GM12878 (cell line): ENCODE data around the gene ASTN1. TPM values are rescaled to one million over a fixed set of nuclear protein-coding genes. Genes with fewer than 3 reads are reported as not detected.

Experiments
- ATAC-seq: fragments of 200-7000 bp; cut with Tn5 transposase; 3 replicates; pipeline ENCODE4 v1.9.1; 2020; ENCODE audit warnings: mild to moderate bottlenecking, moderate library complexity
- BruUV-seq: library from RNA; stranded (reverse); fragments of 400-500 nt; replicated peaks from 2 replicates; lab custom pipeline; 2021; lab: Mats Ljungman, UMichigan
- CTCF ChIA-PET: fragments of 300-600 bp; sonication (Branson Sonifier 250); formaldehyde crosslinking; extraction: SDS; loops from one replicate; lab custom pipeline; 2021; ENCODE audit warnings: inconsistent platforms; lab: Yijun Ruan, JAX
- POLR2A ChIA-PET: fragments of 350-600 bp; formaldehyde crosslinking; extraction: SDS; loops from one replicate; lab custom pipeline; 2021; ENCODE audit warnings: inconsistent platforms; lab: Charles Lee
- RAD21 ChIA-PET: fragments of 300-600 bp; sonication (Branson Sonifier 250); formaldehyde crosslinking; loops from one replicate; lab custom pipeline; 2023; ENCODE audit warnings: antibody characterized with exemption; ENCODE audit not compliant: unreplicated experiment; lab: Charles Lee
- SMC1A ChIA-PET: fragments of 300-600 bp; sonication (Branson Sonifier 250); formaldehyde crosslinking; loops from one replicate; lab custom pipeline; 2023; ENCODE audit not compliant: unreplicated experiment, uncharacterized antibody; lab: Charles Lee
- DNase-seq: peaks from one replicate; pipeline ENCODE4 v3.0.0-alpha.2; 2011; ENCODE audit warnings: low read depth, low spot score
- FAIRE-seq: peaks from 3 replicates; lab custom pipeline; 2011; peaks lifted over from hg19 to GRCh38; lab: Jason Lieb, UNC
- H2AFZ ChIP-seq: 2 replicates; pipeline ENCODE4 v1.6.0; 2011; ENCODE audit warnings: low read depth, low read length, control low read depth; ENCODE audit not compliant: control insufficient read depth
- H3K27ac ChIP-seq: 2 replicates; pipeline ENCODE4 v1.5.1; 2011; ENCODE audit warnings: control low read depth; ENCODE audit not compliant: control insufficient read depth, insufficient read depth
- H3K27me3 ChIP-seq, 2 experiments: replicated peaks in 1 of 2; 2 replicates each; pipeline versions ENCODE4 v1.6.0 to v1.6.1; 2011; ENCODE audit warnings: low read length in 1 of 2; ENCODE audit not compliant: control insufficient read depth in 2 of 2, insufficient read depth in 2 of 2
- H3K36me3 ChIP-seq, 2 experiments: 2 replicates each; pipeline ENCODE4 v1.5.1; 2011; ENCODE audit warnings: low read length in 1 of 2; ENCODE audit not compliant: control insufficient read depth in 2 of 2, insufficient read depth in 2 of 2
- H3K4me1 ChIP-seq: 2 replicates; pipeline ENCODE4 v1.6.1; 2011; ENCODE audit warnings: mild to moderate bottlenecking, low read length, moderate library complexity, mixed read lengths; ENCODE audit not compliant: control insufficient read depth, insufficient read depth
- H3K4me2 ChIP-seq: 2 replicates; pipeline ENCODE4 v1.6.0; 2011; ENCODE audit warnings: control low read depth; ENCODE audit not compliant: control insufficient read depth, insufficient read depth
- H3K4me3 ChIP-seq: fragments of 200-600 bp; sonication (generic); 2 replicates; pipeline ENCODE4 v1.5.1; 2016
- H3K79me2 ChIP-seq: 2 replicates; pipeline ENCODE4 v1.6.0; 2011; ENCODE audit warnings: low read length; ENCODE audit not compliant: control insufficient read depth, insufficient read depth
- H3K9ac ChIP-seq: 2 replicates; pipeline ENCODE4 v1.8.0; 2011; ENCODE audit warnings: low read length, control low read depth, mixed read lengths; ENCODE audit not compliant: control insufficient read depth, insufficient read depth
- H3K9me3 ChIP-seq: replicated peaks from 3 replicates; pipeline ENCODE4 v1.5.1; 2011; ENCODE audit warnings: mild to moderate bottlenecking, low read length; ENCODE audit not compliant: control insufficient read depth, insufficient read depth
- H4K20me1 ChIP-seq: 2 replicates; pipeline ENCODE4 v1.6.0; 2011; ENCODE audit not compliant: control insufficient read depth, insufficient read depth
- BCLAF1 ChIP-seq: fragments of 450-650 bp; IDR thresholded peaks from 2 replicates; pipeline ENCODE4 v1.6.1; 2017; ENCODE audit warnings: antibody characterized with exemption, mild to moderate bottlenecking, moderate library complexity
- HDAC6 ChIP-seq: fragments of 200-600 bp; sonication (generic); IDR thresholded peaks from one replicate; pipeline ENCODE4 v1.8.0; 2017; ENCODE audit warnings: antibody characterized with exemption; ENCODE audit not compliant: unreplicated experiment
- IRF4 ChIP-seq: IDR thresholded peaks from 2 replicates; pipeline ENCODE4 v1.6.1; 2011; ENCODE audit warnings: low read depth, low read length
- JUNB ChIP-seq: IDR thresholded peaks from 2 replicates; pipeline ENCODE4 v1.6.1; 2016; ENCODE audit warnings: antibody characterized with exemption, mild to moderate bottlenecking
- KLF5 ChIP-seq: fragments of 450-650 bp; IDR thresholded peaks from 2 replicates; pipeline ENCODE4 v1.6.1; 2014; ENCODE audit warnings: mild to moderate bottlenecking; ENCODE audit not compliant: partially characterized antibody
- MEF2A ChIP-seq: IDR thresholded peaks from 2 replicates; pipeline ENCODE4 v1.6.1; 2011; ENCODE audit warnings: low read depth, mild to moderate bottlenecking, low read length, moderate library complexity; ENCODE audit not compliant: insufficient read depth
- NBN ChIP-seq: fragments of 450-650 bp; IDR thresholded peaks from 2 replicates; pipeline ENCODE4 v1.6.1; 2016
- PAX5 ChIP-seq: IDR thresholded peaks from 2 replicates; pipeline ENCODE4 v1.6.1; 2011; ENCODE audit warnings: low read depth, low read length, borderline replicate concordance
- PKNOX1 ChIP-seq: fragments of 450-650 bp; IDR thresholded peaks from 2 replicates; pipeline ENCODE4 v1.6.1; 2016; ENCODE audit warnings: mild to moderate bottlenecking
- POLR2A ChIP-seq: IDR thresholded peaks from 2 replicates; pipeline ENCODE4 v1.6.1; 2011; ENCODE audit warnings: low read depth, mild to moderate bottlenecking, low read length
- RAD51 ChIP-seq: fragments of 450-650 bp; IDR thresholded peaks from 2 replicates; pipeline ENCODE4 v1.6.1; 2016; ENCODE audit warnings: moderate library complexity, mild to moderate bottlenecking, inconsistent platforms
- RB1 ChIP-seq: fragments of 450-650 bp; formaldehyde crosslinking; IDR thresholded peaks from 2 replicates; pipeline ENCODE4 v1.6.1; 2017; ENCODE audit warnings: mild to moderate bottlenecking, borderline replicate concordance
- RCOR1 ChIP-seq: conservative IDR thresholded peaks from 2 replicates; pipeline ENCODE4 v1.6.1; 2012; ENCODE audit warnings: low read depth, low read length, improper control_type of control experiment
- SMC3 ChIP-seq: IDR thresholded peaks from 2 replicates; pipeline ENCODE4 v1.6.1; 2011; ENCODE audit warnings: low read length, improper control_type of control experiment, borderline replicate concordance
- STAT1 ChIP-seq: fragments of 450-650 bp; conservative IDR thresholded peaks from 2 replicates; pipeline ENCODE4 v1.6.1; 2014; ENCODE audit warnings: antibody characterized with exemption, mild to moderate bottlenecking
- TAF1 ChIP-seq: IDR thresholded peaks from 2 replicates; pipeline ENCODE4 v1.6.1; 2011; ENCODE audit warnings: mild to moderate bottlenecking, low read depth, low read length, borderline replicate concordance
- ZBED1 ChIP-seq: IDR thresholded peaks from 2 replicates; pipeline ENCODE4 v1.6.1; 2016; ENCODE audit warnings: borderline replicate concordance
- ZBTB40 ChIP-seq: fragments of 450-650 bp; IDR thresholded peaks from 2 replicates; pipeline ENCODE4 v1.6.1; 2016; ENCODE audit warnings: mild to moderate bottlenecking, moderate library complexity, borderline replicate concordance
- ZNF622 ChIP-seq: fragments of 450-650 bp; IDR thresholded peaks from 2 replicates; pipeline ENCODE4 v1.6.1; 2017; ENCODE audit warnings: mild to moderate bottlenecking, inconsistent platforms
- WGBS: methylation state at CpG from one replicate; pipeline ENCODE4 v1.1.6; 2016; ENCODE audit warnings: low lambda C conversion rate; ENCODE audit not compliant: insufficient replicate concordance, insufficient coverage; ENCODE audit errors: missing lambda C conversion rate; 5-methylcytosine and 5-hydroxymethylcytosine counted together
- in situ Hi-C: fragments of 300-500 bp; cut with MboI; formaldehyde crosslinking; loops from 9 replicates; pipeline ENCODE4 v1.14.3; 2018; ENCODE audit warnings: mixed read lengths
- intact Hi-C: fragments of 100-400 bp; cut with micrococcal nuclease; formaldehyde crosslinking; loops from one replicate; pipeline ENCODE4 v1.14.2; 2022; ENCODE audit not compliant: unreplicated experiment
- polyA plus RNA-seq, 11 experiments: library from polyadenylated mRNA; depleted of rRNA in 4 of 11; unstranded in 6 of 11; stranded (reverse) in 5 of 11; fragments of >200 nt; fragmentation: Nextera tagmentation in 4 of 11; fragmentation: Illumina TruSeq in 1 of 11; extraction: Ambion mirVana in 4 of 11; extraction: Trizol in 1 of 11; gene quantifications; 1 replicate in 1 of 11; 2 replicates in 10 of 11; pipeline versions ENCODE4 v1.2.1 to v1.2.3, GENCODE V29; 2011 to 2016; ENCODE audit warnings: inconsistent platforms in 2 of 11, missing spikeins in 2 of 11, low read depth in 1 of 11
- total RNA-seq, 4 experiments: library from RNA; depleted of rRNA in 3 of 4; stranded (reverse); fragments of >200 nt in 3 of 4; fragmentation: Illumina TruSeq in 1 of 4; extraction: Trizol in 1 of 4; gene quantifications; 2 replicates each; pipeline versions ENCODE4 v1.2.1 to v1.2.3, GENCODE V29; 2013 to 2021

ASTN1 gene
- total and polyA plus RNA-seq, 10 of the 15 experiments (the other 5 are each of a cell fraction or from before 2014, with no cell fraction given): 0.04 TPM; not detected in 9

GRCh38 chr1:176837708-176838107 lies 326.8 kb downstream of the ASTN1 start (continued):
- TF ChIP-seq STAT1 (no peak), JUNB (no peak), MEF2A (no peak), SMC3 (no peak), PKNOX1 (no peak), RB1 (no peak), RAD51 (no peak), KLF5 (no peak), POLR2A (no peak), NBN (no peak)

- intact Hi-C loops: no loop called here
- in situ Hi-C loops: no loop called here
- Histone ChIP-seq H3K27me3 (no peaks in the 10 kb centered on the region; a peak in 1 of 4 replicates), H3K36me3 (no peaks in the 10 kb centered on the region), H3K79me2 (no peaks in the 10 kb centered on the region), H2AFZ (no peak overlapping the region), H3K9me3 (no peaks in the 10 kb centered on the region), H3K4me1 (no peaks in the 10 kb centered on the region), H3K4me3 (no peak overlapping the region), H3K9ac (no peak overlapping the region), H3K4me2 (no peak overlapping the region), H3K27ac (no peak overlapping the region), H4K20me1 (no peaks in the 10 kb centered on the region)
- POLR2A ChIA-PET: no interaction called here
- no TSS peak for BruUV-seq
- no peak for ATAC-seq
- RAD21 ChIA-PET: no interaction called here
- WGBS: 3% methylated on average over 2 of the region's 2 CpGs
- SMC1A ChIA-PET: no interaction called here
- no peak for FAIRE-seq
- CTCF ChIA-PET: no interaction called here
- no peak for DNase-seq
- TF ChIP-seq PAX5 (no peak), STAT1 (no peak), HDAC6 (no peak), ZBED1 (no peak), IRF4 (no peak), BCLAF1 (no peak), ZNF622 (no peak), TAF1 (no peak), RCOR1 (no peak), ZBTB40 (no peak)
Measured at GRCh38 chr1:176831150-176831549, 333.4 kb downstream of the ASTN1 start.
